GM21717 (cell line): Measurements from ENCODE around the gene SMIM7.
"Not testable (repeated sequence)": the region's sequence is repeated elsewhere in the genome, so short reads cannot be mapped to it uniquely, and the experiment has no call there.

ENCODE experiments used
- ATAC-seq: cut with Tn5 transposase; IDR thresholded peaks from one replicate; pipeline ENCODE4 v1.9.1; 2021; ENCODE audit warnings: mild to moderate bottlenecking, moderate library complexity; ENCODE audit not compliant: unreplicated experiment

SMIM7 gene

GRCh38 chr19:16659832-16660708 lies at the start of gene SMIM7:
Gene SMIM7, minus strand, starts transcription at chr19:16660144. Its CDS starts 34 bp downstream, at chr19:16660110.
- peak; percentile 83 for ATAC-seq

- no peak for ATAC-seq
Observed at GRCh38 chr19:16703677-16704076, 43.7 kb upstream of the SMIM7 start.

GRCh38 chr19:16702123-16702522 lies 42.2 kb upstream of the SMIM7 start:
- no peak for ATAC-seq

GRCh38 chr19:16698914-16699313 lies 39.0 kb upstream of the SMIM7 start:
- ATAC-seq, result no peak

GRCh38 chr19:16688084-16688483 lies 28.1 kb upstream of the SMIM7 start:
- no peak for ATAC-seq

- ATAC-seq, result no peak
Observed at GRCh38 chr19:16684216-16684615, 24.3 kb upstream of the SMIM7 start.

GRCh38 chr19:16682539-16682938 lies 22.6 kb upstream of the SMIM7 start:
- ATAC-seq, result no peak

- no peak for ATAC-seq
Observed at GRCh38 chr19:16679811-16680210, 19.9 kb upstream of the SMIM7 start.

- no peak for ATAC-seq
Observed at GRCh38 chr19:16678498-16678897, 18.6 kb upstream of the SMIM7 start.

GRCh38 chr19:16677055-16677454 lies 17.1 kb upstream of the SMIM7 start:
- ATAC-seq, result no peak

GRCh38 chr19:16676101-16676798 lies 16.3 kb upstream of the SMIM7 start:
- no peak for ATAC-seq

GRCh38 chr19:16673839-16674238 lies 13.9 kb upstream of the SMIM7 start:
- not testable (repeated sequence) for ATAC-seq

- ATAC-seq, result no peak
Observed at GRCh38 chr19:16673231-16673630, 13.3 kb upstream of the SMIM7 start.

- no peak for ATAC-seq
Observed at GRCh38 chr19:16671652-16672274, 11.8 kb upstream of the SMIM7 start.

GRCh38 chr19:16670291-16670690 lies 10.3 kb upstream of the SMIM7 start:
- ATAC-seq, result no peak

- not testable (repeated sequence) for ATAC-seq
Observed at GRCh38 chr19:16668702-16669101, 8.8 kb upstream of the SMIM7 start.

- ATAC-seq, result no peak
Observed at GRCh38 chr19:16668176-16668575, 8.2 kb upstream of the SMIM7 start.

GRCh38 chr19:16661480-16662034 lies 1.6 kb upstream of the SMIM7 start:
- no peak for ATAC-seq

GRCh38 chr19:16660763-16661479 lies 977 bp upstream of the SMIM7 start, which contains the start of gene TMEM38A:
Gene TMEM38A, plus strand, starts transcription at chr19:16661139. Its CDS starts 79 bp downstream, at chr19:16661218.
- no peak for ATAC-seq

GRCh38 chr19:16659464-16659831 lies 496 bp downstream of the SMIM7 start:
- ATAC-seq, result no peak

- ATAC-seq, result no peak
Observed at GRCh38 chr19:16657384-16657783, 2.6 kb downstream of the SMIM7 start.
